SK-N-SH (cell line): ENCODE results near the gene ST6GALNAC6.

Source experiments
- EZH2phosphoT487 ChIP-seq: fragments of 200-600 bp; sonication (generic); IDR thresholded peaks from 2 replicates; pipeline ENCODE4 v1.6.1; 2017; ENCODE audit warnings: low read depth, mixed run types, mild to moderate bottlenecking, antibody characterized with exemption, moderate library complexity, borderline replicate concordance
- RAD21 ChIP-seq: IDR thresholded peaks from 2 replicates; pipeline ENCODE4 v1.6.1; 2012; ENCODE audit warnings: mild to moderate bottlenecking, low read length

- TF ChIP-seq EZH2phosphoT487 (no peak), RAD21 (no peak)
Observed at GRCh38 chr9:127893392-127893791, 6.0 kb downstream of the ST6GALNAC6 start.
